IPS-18a (cell line): Measurements from ENCODE around the gene PODNL1.

Source experiments
- H3K27ac ChIP-seq: one replicate; pipeline ENCODE4 v1.5.1; 2013; ENCODE audit warnings: low read length
- H3K27me3 ChIP-seq: one replicate; pipeline ENCODE4 v1.6.1; 2013; ENCODE audit warnings: mild to moderate bottlenecking, low read length; ENCODE audit not compliant: control insufficient read depth, insufficient read depth
- H3K36me3 ChIP-seq: one replicate; pipeline ENCODE4 v1.6.1; 2013; ENCODE audit warnings: low read depth, low read length; ENCODE audit not compliant: control insufficient read depth
- H3K4me1 ChIP-seq: one replicate; pipeline ENCODE4 v1.6.1; 2013; ENCODE audit warnings: low read depth, low read length; ENCODE audit not compliant: control insufficient read depth
- H3K4me3 ChIP-seq: one replicate; pipeline ENCODE4 v1.5.1; 2013; ENCODE audit warnings: low read length
- H3K9ac ChIP-seq: one replicate; pipeline ENCODE4 v1.6.1; 2013; ENCODE audit warnings: mild to moderate bottlenecking, low read length, moderate library complexity
- H3K9me3 ChIP-seq: one replicate; pipeline ENCODE4 v1.6.1; 2013; ENCODE audit warnings: low read depth, low read length; ENCODE audit not compliant: control insufficient read depth

Gene PODNL1

GRCh38 chr19:13962699-13963602, 24.7 kb upstream of the PODNL1 start:
- H3K4me3 ChIP-seq: no peak overlapping the region

GRCh38 chr19:13961826-13962698, 23.8 kb upstream of the PODNL1 start:
- no peak overlapping the region for H3K9ac ChIP-seq
- H3K27ac ChIP-seq: no peak overlapping the region
- H3K4me3 ChIP-seq: no peak overlapping the region
- no peaks in the 10 kb centered on the region for H3K27me3 ChIP-seq
- no peaks in the 10 kb centered on the region for H3K4me1 ChIP-seq
- no peaks in the 10 kb centered on the region for H3K9me3 ChIP-seq
- H3K36me3 ChIP-seq: peaks cover 46% of the 10 kb centered on the region

More at GRCh38 chr19:13962699-13963602, 24.7 kb upstream of the PODNL1 start:
- Histone ChIP-seq H3K27me3 (no peaks in the 10 kb centered on the region), H3K36me3 (peaks cover 38% of the 10 kb centered on the region), H3K9me3 (no peaks in the 10 kb centered on the region), H3K27ac (no peak overlapping the region), H3K9ac (no peak overlapping the region), H3K4me1 (no peaks in the 10 kb centered on the region)

- Histone ChIP-seq H3K4me1 (no peaks in the 10 kb centered on the region), H3K9me3 (no peaks in the 10 kb centered on the region), H3K4me3 (no peak overlapping the region), H3K27me3 (no peaks in the 10 kb centered on the region), H3K9ac (no peak overlapping the region), H3K27ac (no peak overlapping the region), H3K36me3 (peaks cover 51% of the 10 kb centered on the region)
Observed at GRCh38 chr19:13960863-13961784, 22.9 kb upstream of the PODNL1 start.

- no peak overlapping the region for H3K4me3 ChIP-seq
- H3K27ac ChIP-seq: no peak overlapping the region
- peaks cover 56% of the 10 kb centered on the region for H3K36me3 ChIP-seq
- H3K9ac ChIP-seq: no peak overlapping the region
- no peaks in the 10 kb centered on the region for H3K4me1 ChIP-seq
- no peaks in the 10 kb centered on the region for H3K27me3 ChIP-seq
- no peaks in the 10 kb centered on the region for H3K9me3 ChIP-seq
Observed at GRCh38 chr19:13959962-13960862, 22.0 kb upstream of the PODNL1 start.

- Histone ChIP-seq H3K4me3 (no peak overlapping the region), H3K27ac (no peak overlapping the region), H3K9ac (no peak overlapping the region), H3K36me3 (peaks cover 58% of the 10 kb centered on the region), H3K9me3 (no peaks in the 10 kb centered on the region), H3K27me3 (no peaks in the 10 kb centered on the region), H3K4me1 (no peaks in the 10 kb centered on the region)
Observed at GRCh38 chr19:13959141-13959961, 21.1 kb upstream of the PODNL1 start.

GRCh38 chr19:13958043-13958442, 19.8 kb upstream of the PODNL1 start:
- no peaks in the 10 kb centered on the region for H3K4me1 ChIP-seq
- no peaks in the 10 kb centered on the region for H3K27me3 ChIP-seq
- H3K9ac ChIP-seq: no peak overlapping the region
- no peak overlapping the region for H3K27ac ChIP-seq
- H3K36me3 ChIP-seq: peaks cover 60% of the 10 kb centered on the region
- no peaks in the 10 kb centered on the region for H3K9me3 ChIP-seq
- H3K4me3 ChIP-seq: no peak overlapping the region

GRCh38 chr19:13957051-13957450, 18.8 kb upstream of the PODNL1 start:
- Histone ChIP-seq H3K27me3 (no peaks in the 10 kb centered on the region), H3K36me3 (peaks cover 60% of the 10 kb centered on the region), H3K9ac (no peak overlapping the region), H3K9me3 (no peaks in the 10 kb centered on the region), H3K4me1 (no peaks in the 10 kb centered on the region), H3K27ac (no peak overlapping the region), H3K4me3 (no peak overlapping the region)

- Histone ChIP-seq H3K4me3 (no peak overlapping the region), H3K4me1 (no peaks in the 10 kb centered on the region), H3K27ac (no peak overlapping the region), H3K27me3 (no peaks in the 10 kb centered on the region), H3K36me3 (peaks cover 60% of the 10 kb centered on the region), H3K9me3 (no peaks in the 10 kb centered on the region), H3K9ac (no peak overlapping the region)
Observed at GRCh38 chr19:13956365-13956744, 18.1 kb upstream of the PODNL1 start.

GRCh38 chr19:13955662-13956364, 17.6 kb upstream of the PODNL1 start:
- H3K9ac ChIP-seq: no peak overlapping the region
- no peaks in the 10 kb centered on the region for H3K4me1 ChIP-seq
- H3K27me3 ChIP-seq: no peaks in the 10 kb centered on the region
- H3K4me3 ChIP-seq: no peak overlapping the region
- H3K36me3 ChIP-seq: peaks cover 59% of the 10 kb centered on the region
- H3K27ac ChIP-seq: no peak overlapping the region
- no peaks in the 10 kb centered on the region for H3K9me3 ChIP-seq
